HG03565 (cell line): ENCODE measurements around the gene CCHCR1.
A peak's percentile ranks its signal among the peaks of the same experiment; 100 is the strongest.
"Not testable (repeated sequence)": the region's sequence is repeated elsewhere in the genome, so short reads cannot be mapped to it uniquely, and the experiment has no call there.

Experiments
- ATAC-seq: cut with Tn5 transposase; IDR thresholded peaks from one replicate; pipeline ENCODE4 v1.9.1; 2021; ENCODE audit warnings: mild to moderate bottlenecking, moderate library complexity; ENCODE audit not compliant: unreplicated experiment

Gene CCHCR1, protein sequence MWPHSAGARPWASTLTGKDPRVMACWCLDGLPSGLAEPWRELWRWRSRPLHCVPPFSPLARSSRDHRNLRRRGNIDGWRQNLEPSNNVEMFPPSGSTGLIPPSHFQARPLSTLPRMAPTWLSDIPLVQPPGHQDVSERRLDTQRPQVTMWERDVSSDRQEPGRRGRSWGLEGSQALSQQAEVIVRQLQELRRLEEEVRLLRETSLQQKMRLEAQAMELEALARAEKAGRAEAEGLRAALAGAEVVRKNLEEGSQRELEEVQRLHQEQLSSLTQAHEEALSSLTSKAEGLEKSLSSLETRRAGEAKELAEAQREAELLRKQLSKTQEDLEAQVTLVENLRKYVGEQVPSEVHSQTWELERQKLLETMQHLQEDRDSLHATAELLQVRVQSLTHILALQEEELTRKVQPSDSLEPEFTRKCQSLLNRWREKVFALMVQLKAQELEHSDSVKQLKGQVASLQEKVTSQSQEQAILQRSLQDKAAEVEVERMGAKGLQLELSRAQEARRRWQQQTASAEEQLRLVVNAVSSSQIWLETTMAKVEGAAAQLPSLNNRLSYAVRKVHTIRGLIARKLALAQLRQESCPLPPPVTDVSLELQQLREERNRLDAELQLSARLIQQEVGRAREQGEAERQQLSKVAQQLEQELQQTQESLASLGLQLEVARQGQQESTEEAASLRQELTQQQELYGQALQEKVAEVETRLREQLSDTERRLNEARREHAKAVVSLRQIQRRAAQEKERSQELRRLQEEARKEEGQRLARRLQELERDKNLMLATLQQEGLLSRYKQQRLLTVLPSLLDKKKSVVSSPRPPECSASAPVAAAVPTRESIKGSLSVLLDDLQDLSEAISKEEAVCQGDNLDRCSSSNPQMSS

DNA sequence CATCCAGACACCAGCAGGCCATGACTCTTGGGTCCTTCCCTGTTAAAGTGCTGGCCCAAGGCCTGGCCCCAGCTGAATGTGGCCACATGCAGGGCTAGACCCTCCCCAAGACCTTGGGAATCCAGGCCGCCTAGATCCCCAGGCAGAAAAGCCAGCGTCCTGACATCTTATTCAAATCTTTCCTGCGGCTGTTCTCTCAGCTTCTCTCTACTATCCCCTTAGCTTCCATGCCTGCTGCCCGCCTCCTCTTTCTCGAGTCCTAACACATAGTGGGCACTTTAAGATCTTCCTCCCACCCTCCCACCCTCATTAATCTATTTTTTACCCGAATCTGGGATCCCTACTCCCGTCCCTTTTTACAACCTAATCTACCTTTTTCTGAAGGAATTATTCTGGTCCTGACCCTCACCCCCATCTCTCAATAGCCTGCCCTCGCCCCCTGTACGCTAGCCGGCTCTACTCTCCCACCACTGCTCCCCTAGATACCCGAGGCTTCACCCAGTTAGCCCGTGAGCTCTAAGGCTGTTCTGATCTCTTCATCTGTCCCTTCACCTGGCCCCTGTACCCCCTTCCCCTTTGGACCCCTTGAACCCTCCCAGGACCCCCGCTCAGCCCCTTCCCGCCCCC, at the start of gene CCHCR1:
CCHCR1 (minus strand) TSS at position 290 of the 627 bp plus-strand sequence; CDS start at position 88, 202 bp downstream.
- no peak for ATAC-seq

DNA sequence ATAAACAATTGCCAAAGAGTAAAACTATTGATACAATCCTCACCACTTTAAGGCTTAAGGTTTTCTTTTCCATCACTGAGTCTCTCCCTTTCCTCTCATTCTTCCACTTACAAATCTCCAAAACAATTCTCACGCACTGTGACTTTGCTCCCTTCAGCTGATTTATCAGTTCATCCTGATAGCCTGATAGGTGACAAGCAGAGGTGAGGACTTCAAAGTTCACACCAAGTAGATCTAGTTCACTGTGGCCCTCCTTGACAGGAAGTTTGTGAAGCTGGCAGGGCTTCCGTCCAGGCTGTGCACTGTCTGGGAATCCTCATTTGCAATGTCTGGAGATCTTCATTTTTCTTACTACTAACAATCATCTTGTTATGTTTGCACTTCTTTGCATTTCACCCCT, 48.0 kb upstream of the CCHCR1 start:
- ATAC-seq: no peak

DNA sequence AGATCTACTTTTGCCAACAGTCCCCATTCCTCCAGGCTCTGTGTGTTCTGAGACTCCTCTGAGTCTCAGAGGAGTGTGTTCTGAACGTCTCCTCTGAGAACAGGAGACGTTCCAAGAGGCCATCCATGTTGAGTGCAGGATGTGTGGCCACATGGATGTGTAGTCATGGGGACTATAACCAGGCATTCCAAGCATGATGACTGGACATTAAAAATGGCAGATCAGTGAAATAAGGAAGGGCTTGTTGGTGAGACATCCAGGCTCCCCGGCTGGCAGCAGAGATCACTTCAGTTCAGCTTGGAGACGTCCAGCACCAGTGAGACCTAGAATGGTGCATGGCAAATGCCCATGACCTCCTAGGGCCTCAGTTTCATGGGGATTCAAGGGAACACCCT, 47.1 kb upstream of the CCHCR1 start:
- no peak for ATAC-seq

DNA sequence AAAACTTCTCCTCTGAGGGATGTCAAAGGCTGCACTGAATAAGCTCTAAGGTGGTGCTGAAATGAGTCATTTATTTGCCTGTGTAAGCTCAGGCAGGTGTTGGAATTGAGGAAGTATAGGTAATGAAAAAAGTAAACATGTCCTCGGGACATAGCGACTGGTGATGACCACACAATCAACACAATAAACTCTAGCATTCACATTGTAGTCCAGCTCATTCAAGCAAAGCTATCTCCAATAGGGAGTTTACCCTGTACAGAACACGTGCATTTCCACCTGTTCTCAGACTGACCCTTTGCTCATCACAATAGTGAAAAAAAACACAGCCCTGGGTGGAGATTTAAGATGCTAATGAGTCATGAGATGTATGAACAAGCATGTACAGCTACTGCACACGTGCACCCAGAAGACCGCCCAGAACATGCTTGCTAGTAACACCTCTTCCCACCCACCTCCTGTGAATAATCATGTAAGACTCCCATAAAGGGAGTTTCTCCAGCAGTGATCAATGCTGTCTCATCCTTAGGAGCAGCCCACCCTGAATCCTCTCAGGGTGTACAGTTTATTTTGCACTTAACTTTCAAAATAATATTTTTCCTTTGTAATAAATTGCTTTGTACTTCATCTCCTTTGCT, 45.9 kb upstream of the CCHCR1 start:
- ATAC-seq: peak; percentile 55

DNA sequence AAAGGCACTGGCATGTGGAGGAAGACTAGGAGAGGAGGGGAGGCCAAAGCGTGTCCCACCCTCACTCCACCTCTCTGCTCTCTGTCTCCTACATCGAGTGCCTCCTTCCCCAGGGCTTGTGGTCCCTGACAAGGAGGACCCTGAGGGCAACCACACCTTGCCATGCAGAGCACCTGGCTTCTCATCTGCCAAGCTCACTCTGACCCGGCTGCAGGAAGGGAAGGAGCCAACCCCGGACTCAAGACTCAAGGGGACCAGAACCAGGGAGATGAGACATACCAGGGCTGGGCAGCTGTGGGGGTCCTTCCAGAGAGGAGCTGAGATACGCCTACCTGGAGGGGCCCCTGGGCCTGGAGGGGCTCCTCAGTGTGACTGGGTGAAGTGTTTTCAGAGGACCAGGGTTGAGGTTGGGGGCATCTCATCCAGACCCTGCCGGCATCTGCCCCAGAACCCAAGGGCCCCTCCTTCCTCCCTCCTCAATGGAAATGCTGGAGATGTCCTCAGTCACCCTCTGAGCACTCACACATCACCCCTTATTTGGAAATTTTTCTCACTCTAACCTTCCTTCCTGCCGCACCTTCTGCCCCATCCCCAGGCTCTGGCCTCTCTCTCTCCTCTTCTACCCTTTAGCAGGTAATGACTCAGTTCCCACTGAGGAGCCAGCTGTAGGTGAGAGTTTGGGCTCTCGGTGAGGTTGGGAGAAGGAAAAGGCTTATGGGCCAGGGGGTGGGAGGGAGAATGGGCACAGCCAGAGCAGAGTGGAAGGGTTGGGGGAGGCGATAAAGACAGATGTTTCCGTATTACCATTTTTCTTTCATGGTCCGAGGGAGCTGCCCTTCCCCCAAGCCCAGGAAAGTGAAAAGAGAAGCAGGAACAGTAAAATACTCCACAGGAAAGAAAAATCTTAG, 44.9 kb upstream of the CCHCR1 start:
- no peak for ATAC-seq

DNA sequence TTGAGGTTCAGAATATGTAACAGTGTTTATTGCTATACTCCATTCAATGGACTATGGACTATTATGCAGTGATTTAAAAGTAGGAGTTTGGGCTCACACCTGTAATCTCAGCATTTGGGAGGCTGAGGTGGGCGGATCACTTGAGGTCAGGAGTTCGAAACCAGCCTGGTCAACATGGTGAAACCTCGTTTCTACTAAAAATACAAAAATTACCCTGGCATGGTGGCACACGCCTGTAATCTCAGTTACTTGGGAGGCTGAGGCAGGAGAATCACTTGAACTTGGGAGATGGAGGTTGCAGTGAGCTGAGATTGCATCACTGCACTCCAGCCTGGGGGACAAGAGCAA, 41.5 kb upstream of the CCHCR1 start:
- not testable (repeated sequence) for ATAC-seq

DNA sequence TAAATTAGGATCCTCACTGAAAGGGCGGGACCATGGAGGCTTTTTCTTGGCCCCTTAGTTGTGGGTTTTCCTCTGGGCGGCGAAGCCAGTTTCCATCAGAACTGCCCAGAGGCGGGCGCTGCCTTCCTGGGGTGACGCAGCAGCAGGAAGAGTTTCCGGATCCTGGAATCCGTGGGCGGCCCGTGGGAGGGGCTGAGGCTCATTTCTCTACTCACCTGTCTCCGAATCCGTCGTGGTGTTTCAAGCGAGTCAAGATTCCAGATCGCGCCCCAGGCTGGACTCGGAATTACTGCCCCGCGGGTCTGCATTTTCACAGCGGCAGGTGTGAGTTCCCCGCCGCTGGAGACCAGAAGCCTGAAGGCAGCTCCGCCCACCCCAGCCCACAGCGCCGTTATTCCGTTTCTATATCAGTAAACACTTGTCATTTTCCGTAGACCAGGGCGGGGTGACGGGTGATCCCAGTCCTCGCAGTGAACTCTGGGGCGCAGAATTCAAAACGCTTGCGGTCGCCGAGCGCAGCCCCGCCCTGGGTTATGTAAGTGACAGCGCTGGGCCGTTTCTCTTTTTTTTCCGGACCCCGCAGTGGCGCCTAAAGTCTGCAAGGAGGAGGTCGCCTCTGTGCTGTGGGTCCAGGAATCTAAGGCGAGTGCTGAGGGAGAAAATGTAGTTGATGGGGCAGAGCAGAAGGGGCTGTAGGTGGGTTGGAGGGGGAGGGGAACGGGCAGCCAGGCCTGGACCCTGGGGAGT, 40.1 kb upstream of the CCHCR1 start:
- ATAC-seq: peak; percentile 55

DNA sequence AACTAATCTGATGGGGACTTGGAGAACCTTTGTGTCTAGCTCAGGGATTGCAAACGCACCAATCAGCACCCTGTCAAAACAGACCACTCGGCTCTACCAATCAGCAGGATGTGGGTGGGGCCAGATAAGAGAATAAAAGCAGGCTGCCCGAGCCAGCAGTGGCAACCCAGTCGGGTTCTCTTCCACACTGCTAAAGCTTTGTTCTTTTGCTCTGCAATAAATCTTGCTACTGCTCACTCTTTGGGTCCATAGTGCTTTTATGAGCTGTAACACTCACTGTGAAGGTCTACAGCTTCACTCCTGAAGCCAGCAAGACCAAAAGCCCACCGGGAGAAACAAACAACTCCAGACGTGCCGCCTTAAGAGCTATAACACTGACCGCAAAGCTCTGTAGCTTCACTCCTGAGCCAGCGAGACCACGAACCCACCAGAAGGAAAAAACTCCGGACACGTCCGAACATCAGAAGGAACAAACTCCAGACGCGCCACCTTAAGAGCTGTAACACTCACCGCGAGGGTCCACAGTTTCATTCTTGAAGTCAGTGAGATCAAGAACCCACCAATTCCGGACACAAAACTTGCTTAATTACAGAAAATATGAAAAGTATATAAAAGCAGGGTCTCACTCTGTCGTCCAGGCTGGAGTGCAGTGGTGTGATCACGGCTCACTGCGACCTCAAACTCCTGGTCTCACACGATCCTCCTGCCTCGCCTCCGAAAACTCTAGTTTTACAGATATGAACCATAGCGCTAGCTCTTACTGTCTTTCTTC, 38.8 kb upstream of the CCHCR1 start:
- ATAC-seq: not testable (repeated sequence)

DNA sequence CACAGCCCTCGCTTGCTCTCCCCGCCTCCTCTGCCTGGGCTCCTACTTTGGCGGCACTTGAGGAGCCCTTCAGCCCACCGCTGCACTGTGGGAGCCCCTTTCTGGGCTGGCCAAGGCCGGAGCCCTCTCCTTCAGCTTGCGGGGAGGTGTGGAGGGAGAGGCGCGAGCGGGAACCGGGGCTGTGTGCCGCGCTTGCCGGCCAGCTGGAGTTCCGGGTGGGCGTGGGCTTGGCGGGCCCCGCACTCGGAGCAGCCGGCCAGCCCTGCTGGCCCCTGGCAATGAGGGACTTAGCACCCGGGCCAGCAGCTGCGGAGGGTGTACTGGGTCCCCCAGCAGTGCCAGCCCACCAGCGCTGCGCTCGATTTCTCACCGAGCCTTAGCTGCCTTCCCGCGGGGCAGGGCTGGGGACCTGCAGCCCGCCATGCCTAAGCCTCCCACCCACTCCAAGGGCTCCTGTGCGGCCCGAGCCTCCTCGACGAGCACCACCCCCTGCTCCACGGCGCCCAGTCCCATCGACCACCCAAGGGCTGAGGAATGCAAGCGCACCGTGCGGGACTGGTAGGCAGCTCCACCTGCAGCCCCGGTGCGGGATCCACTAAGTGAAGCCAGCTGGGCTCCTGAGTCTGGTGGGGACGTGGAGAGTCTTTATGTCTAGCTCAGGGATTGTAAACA, 37.8 kb upstream of the CCHCR1 start:
- not testable (repeated sequence) for ATAC-seq

DNA sequence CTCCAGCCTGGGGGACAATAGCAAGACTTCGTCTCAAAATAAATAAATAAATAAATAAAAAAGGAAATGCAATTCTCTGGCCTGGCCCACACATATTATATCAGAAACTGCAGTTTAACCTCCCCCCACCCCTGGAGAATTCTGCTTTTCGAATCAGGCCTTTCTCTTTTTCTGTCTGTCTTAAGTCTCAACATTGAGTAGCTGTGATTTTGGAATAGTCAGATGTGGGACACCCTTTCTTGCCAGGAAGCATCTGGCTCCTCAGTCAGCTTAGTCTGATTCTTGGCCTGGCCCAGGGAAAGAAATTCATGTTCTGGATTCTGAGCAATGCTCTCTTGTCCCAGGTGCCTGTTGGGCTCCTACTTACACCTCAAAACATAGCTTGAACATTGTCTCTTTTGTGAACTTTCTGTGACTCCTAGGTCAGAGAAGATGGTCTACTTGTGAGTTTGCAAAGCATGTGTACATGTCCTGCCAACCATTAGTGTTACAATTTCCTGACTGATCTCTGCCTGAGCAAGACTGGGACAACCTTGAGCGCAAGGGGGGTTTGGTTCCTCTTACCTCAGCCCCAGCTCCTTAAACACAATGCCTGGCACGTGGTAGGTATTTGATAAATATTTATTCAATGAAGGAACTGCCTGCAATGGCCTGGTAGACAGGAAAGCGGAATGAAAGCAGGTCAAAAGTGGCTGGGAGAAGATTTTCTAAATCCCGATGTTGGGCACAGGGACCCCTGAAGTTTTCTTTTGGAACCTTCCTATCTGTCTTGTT, 36.6 kb upstream of the CCHCR1 start:
- ATAC-seq: no peak

DNA sequence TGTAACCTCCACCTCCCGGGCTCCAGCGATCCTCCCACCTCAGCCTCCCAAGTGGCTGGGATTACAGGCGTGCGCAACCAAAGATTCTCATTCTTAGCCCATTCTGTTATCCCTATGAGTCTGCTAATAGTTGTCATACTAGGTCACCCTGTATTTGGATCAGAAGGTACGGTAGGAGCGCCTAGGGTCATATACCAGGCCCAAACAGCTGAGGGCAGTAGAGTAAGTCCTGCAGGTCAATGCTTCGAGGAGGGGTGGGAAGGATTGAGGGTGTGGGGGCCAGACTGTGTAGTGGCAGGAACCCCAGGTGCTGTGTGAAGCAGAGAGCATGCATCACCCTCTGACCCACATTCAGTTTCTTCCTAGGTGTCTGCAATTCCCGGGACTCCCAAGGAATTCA, 35.6 kb upstream of the CCHCR1 start:
- no peak for ATAC-seq

DNA sequence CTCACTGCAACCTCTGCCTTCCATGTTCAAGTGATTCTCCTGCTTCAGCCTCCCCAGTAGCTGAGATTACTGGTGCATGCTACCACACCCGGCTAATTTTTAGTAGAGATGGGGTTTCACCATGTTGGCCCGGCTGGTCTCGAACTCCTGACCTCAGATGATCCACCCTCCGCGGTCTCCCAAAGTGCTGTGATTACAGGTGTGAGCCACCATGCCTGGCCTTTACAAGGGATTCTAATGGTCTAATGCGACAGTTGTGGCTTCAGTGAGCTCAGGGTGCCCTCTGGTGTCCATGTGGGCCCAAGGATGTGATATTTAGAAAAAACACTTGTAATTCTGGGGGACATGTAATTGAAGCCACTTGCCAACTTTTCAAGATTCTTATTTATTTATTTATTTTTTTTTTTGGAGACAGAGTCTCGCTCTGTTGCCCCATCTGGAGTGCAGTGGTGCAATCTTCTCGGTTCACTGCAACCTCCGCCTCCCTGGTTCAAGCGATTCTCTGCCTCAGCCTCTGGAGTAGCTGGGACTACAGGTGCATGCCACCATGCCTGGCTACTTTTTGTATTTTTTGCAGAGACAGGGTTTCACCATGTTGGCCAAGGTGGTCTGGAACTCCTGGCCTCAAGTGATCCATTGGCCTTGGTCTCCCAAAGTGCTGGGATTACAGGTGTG, 35.0 kb upstream of the CCHCR1 start:
- not testable (repeated sequence) for ATAC-seq

DNA sequence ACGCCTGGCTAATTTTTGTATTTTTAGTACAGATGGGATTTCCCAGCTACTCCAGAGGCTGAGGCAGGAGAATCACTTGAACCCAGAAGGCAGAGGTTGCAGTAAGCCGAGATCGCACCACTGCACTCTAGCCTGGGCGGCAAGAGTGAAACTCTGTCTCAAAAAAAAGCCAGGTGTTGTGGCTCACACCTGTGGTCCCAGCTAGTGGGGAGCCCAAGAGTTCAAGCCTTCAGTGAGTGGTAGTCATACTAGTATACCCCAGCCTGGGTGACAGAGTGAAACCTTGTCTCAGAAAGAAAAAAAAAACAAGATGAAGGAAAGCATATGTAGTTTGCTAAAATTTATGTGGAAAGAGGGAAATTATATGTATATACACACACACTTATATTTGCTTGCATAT, 32.9 kb upstream of the CCHCR1 start:
- no peak for ATAC-seq

DNA sequence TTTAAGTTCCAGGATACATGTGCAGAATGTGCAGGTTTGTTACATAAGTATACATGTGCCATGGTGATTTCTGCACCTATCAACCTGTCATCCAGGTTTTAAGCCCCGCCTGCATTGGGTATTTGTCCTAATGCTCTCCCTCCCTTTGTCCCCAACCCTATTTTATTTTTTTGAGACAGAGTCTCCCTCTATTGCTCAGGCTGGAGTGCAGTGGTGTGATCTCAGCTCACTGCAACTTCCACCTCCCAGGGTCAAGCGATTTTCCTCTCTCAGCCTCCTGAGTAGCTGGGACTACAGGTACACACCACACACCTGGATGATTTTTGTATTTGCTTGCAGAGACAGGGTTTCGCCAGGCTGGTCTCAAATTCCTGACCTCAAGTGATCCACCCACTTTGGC, 31.6 kb upstream of the CCHCR1 start:
- ATAC-seq: not testable (repeated sequence)

DNA sequence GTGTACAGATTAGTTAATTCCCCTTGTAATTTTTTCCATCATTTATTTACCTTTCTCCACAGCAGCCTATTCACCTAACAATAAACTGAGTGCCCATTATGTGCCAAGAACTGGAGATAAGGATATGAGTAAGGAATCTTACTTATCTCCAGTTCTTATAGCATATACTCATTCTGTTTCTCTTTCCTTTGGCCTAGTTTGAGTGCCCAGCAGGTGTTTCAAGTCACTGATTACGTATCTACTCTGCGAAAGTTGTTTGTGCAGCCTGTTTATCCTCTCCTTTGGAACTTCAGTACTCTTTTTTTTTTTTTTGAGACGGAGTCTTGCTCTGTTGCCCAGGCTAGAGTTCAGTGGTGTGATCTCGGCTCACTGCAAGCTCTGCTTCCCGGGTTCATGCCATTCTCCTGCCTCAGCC, 30.2 kb upstream of the CCHCR1 start:
- no peak for ATAC-seq

DNA sequence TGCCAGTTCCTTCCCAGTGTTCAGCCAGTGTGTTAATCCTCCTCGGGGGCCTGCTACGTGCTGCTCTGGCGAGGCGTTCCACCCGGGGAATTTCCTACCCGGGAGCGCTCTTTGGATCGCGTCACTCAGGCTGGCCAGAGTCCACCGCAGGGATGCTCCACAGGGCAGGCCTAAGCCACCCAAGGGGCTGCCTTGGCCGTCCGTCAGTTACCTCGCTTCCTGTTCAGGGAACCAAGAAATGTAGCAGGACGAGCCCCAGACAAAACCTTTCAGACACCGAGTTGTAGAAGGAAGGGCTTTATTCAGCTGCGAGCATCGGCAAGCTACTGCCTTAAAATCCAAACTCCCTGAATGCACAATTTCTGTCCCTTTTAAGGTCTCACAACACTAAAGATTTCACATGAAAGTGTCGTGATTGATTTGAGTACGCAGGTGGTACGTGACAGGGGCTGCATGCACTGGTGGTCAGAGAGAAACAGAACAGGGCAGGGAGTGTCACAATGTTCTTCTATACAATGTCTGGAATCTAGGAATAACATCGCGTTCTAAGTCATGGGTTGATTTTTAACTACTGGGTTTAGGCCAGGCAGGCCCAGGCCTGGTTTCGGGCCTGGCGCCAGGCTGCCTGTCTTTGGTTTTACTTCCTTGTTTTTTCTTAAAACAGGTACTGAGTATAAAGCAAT, 28.6 kb upstream of the CCHCR1 start:
- ATAC-seq: no peak
